ENCODE results near the gene CRYBA2.

Gene CRYBA2

DNA sequence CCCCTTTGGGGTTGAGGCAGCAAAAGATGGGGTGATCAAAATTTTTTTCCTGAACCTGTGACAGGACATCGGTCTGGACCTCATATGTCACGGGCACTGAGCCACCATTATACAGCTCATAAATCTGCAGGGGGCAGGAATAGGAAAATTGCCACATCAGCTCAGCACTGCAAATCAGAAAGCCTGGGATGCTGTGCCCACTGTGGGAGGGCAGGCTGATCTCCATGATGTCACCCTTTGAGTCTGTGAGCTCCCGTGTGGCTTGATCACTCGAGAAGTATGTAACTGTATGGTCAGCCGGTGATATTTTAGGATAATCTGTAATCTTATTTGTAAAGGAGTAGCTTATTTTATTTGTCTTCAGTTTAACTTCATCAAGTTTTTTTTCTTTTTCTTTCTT, 17.7 kb upstream of the CRYBA2 start:
- no CpG with 5 or more reads among the region's 5 CpGs for WGBS (ENCODE audit: insufficient coverage, insufficient read length)
- H3K27ac ChIP-seq (ENCODE audit: low read length) = no peak overlapping the region
- no peak overlapping the region for H3K4me3 ChIP-seq (ENCODE audit: low read length)
- H3K27me3 ChIP-seq (ENCODE audit: control insufficient read depth, insufficient read depth, low read length) = 0 out of 2 replicates have a peak, but pooled peaks cover 2% of the 10 kb centered on the region
- no peaks in the 10 kb centered on the region for H3K9me3 ChIP-seq (ENCODE audit: control insufficient read depth, insufficient read depth, low read length)
- no peaks in the 10 kb centered on the region for H3K4me1 ChIP-seq (ENCODE audit: control insufficient read depth, insufficient read depth, low read length)
- no peak for DNase-seq (ENCODE audit: low read depth, low spot score)
- no peaks in the 10 kb centered on the region for H3K36me3 ChIP-seq (ENCODE audit: control insufficient read depth, insufficient read depth, low read length)

DNA sequence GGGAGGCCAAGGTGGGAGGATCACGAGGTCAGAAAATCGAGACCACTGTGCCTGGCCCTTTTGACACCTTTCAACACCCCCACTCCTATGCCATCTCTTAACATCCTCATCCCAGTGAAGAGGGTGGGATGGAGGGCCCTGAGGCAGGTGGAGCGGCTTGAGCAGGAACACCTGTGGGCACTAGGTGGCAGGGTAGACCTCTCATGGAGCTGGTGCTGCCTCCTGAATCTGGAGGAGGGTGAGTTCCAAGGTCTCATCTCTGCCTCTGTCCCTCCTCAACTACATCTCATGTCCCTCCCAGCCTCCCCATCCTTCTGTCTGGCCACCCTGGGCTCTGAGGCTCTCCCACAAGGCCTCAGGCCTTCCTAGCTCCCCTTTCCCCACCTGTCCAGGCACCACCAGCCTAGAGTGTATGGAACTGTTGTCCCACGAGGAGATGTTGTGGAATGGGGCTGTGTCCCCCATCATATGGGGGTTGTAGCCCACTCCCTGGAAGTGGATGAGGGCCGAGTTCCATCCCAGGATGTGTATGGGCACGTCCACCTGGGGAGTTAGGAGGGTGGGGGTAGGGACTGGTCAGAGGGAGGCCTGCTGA, 17.0 kb upstream of the CRYBA2 start:
- no peaks in the 10 kb centered on the region for H3K36me3 ChIP-seq (ENCODE audit: control insufficient read depth, insufficient read depth, low read length)
- H3K9me3 ChIP-seq (ENCODE audit: control insufficient read depth, insufficient read depth, low read length) = no peaks in the 10 kb centered on the region
- H3K27me3 ChIP-seq (ENCODE audit: control insufficient read depth, insufficient read depth, low read length) = peaks cover 4% of the 10 kb centered on the region; the same call in 1 of the 2 replicates
- H3K27ac ChIP-seq (ENCODE audit: low read length) = no peak overlapping the region
- no peak overlapping the region for H3K4me3 ChIP-seq (ENCODE audit: low read length)
- DNase-seq (ENCODE audit: low read depth, low spot score) = no peak
- no peaks in the 10 kb centered on the region for H3K4me1 ChIP-seq (ENCODE audit: control insufficient read depth, insufficient read depth, low read length)
- no CpG with 5 or more reads among the region's 6 CpGs for WGBS (ENCODE audit: insufficient coverage, insufficient read length)

DNA sequence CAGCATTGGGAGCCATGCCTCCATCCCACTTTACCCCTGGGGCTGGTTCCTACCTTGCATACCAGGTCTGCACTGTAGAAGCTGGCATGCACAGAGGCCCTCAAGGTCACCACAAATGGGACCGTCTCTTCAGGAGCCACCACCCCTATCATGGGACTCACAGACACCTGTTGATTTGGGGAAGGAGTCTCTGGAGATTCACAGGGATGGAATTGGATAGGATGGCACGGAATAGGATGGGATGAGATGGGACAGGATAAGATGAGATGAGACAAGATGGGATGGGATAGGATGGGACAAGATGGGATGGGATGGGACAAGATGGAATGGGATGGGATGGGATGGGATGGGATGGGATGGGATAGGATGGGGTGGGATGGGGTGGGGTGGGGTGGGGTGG, 16.1 kb upstream of the CRYBA2 start:
- Histone ChIP-seq H3K36me3 (ENCODE audit: control insufficient read depth, insufficient read depth, low read length) (no peaks in the 10 kb centered on the region), H3K4me1 (ENCODE audit: control insufficient read depth, insufficient read depth, low read length) (no peaks in the 10 kb centered on the region), H3K9me3 (ENCODE audit: control insufficient read depth, insufficient read depth, low read length) (no peaks in the 10 kb centered on the region), H3K4me3 (ENCODE audit: low read length) (no peak overlapping the region), H3K27ac (ENCODE audit: low read length) (no peak overlapping the region), H3K27me3 (ENCODE audit: control insufficient read depth, insufficient read depth, low read length) (peaks cover 7% of the 10 kb centered on the region)
- WGBS (ENCODE audit: insufficient coverage, insufficient read length) = no CpG with 5 or more reads among the region's 2 CpGs
- no peak for DNase-seq (ENCODE audit: low read depth, low spot score)

DNA sequence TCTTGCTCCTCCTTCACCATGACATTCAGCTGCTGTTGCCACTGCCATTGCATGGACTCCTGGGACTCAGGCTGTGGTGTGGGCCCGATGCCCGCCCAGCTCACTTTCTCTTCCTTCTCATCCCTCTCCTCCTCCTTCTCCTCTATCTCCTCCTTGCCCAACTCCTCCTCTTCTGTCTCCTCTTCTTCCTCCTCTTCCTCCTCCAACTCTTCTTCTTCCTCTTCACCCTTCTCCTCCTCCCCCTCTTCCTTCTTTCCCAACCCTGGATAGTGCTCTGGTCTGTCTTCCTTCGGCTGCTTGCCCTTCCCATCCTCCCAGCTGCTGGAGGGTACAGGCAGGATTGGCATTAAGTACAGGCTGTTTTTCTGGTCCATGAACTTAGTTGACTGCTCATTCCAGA, 10.8 kb upstream of the CRYBA2 start:
- Histone ChIP-seq H3K27me3 (ENCODE audit: control insufficient read depth, insufficient read depth, low read length) (peaks cover 51% of the 10 kb centered on the region), H3K4me3 (ENCODE audit: low read length) (no peak overlapping the region)
- DNase-seq (ENCODE audit: low read depth, low spot score) = no peak

DNA sequence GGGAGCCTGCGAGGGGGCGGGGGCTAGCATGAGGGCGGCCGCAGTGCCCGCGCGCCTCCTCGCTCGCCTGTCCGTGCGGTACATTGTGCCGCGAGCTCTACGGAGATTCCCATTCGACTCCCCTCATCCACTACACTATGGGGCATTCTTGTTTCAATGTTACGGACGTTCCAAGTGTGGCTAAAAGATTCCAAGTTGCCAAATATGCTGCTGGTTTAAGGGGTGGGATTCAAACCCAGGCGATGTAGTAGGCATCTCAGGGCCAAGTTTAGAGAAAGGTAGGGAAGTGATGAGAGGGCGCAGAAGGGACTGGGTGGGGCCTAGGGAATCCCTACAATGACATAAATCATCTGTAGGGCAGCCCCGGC, 10.0 kb upstream of the CRYBA2 start:
- no peak overlapping the region for H3K27ac ChIP-seq (ENCODE audit: low read length)
- H3K4me1 ChIP-seq (ENCODE audit: control insufficient read depth, insufficient read depth, low read length) = peaks cover 7% of the 10 kb centered on the region; the same call in 1 of the 2 replicates
- no peak for DNase-seq (ENCODE audit: low read depth, low spot score)
- H3K27me3 ChIP-seq (ENCODE audit: control insufficient read depth, insufficient read depth, low read length) = peaks cover 57% of the 10 kb centered on the region
- no peaks in the 10 kb centered on the region for H3K36me3 ChIP-seq (ENCODE audit: control insufficient read depth, insufficient read depth, low read length)
- no peak overlapping the region for H3K4me3 ChIP-seq (ENCODE audit: low read length)
- no peaks in the 10 kb centered on the region for H3K9me3 ChIP-seq (ENCODE audit: control insufficient read depth, insufficient read depth, low read length)
- WGBS (ENCODE audit: insufficient coverage, insufficient read length) = no CpG with 5 or more reads among the region's 20 CpGs

More for the DNA sequence above, 10.8 kb upstream of the CRYBA2 start:
- H3K9me3 ChIP-seq (ENCODE audit: control insufficient read depth, insufficient read depth, low read length) = no peaks in the 10 kb centered on the region
- no peak overlapping the region for H3K27ac ChIP-seq (ENCODE audit: low read length)
- no CpG with 5 or more reads among the region's 3 CpGs for WGBS (ENCODE audit: insufficient coverage, insufficient read length)
- H3K36me3 ChIP-seq (ENCODE audit: control insufficient read depth, insufficient read depth, low read length) = no peaks in the 10 kb centered on the region
- H3K4me1 ChIP-seq (ENCODE audit: control insufficient read depth, insufficient read depth, low read length) = peaks cover 7% of the 10 kb centered on the region; the same call in 1 of the 2 replicates

DNA sequence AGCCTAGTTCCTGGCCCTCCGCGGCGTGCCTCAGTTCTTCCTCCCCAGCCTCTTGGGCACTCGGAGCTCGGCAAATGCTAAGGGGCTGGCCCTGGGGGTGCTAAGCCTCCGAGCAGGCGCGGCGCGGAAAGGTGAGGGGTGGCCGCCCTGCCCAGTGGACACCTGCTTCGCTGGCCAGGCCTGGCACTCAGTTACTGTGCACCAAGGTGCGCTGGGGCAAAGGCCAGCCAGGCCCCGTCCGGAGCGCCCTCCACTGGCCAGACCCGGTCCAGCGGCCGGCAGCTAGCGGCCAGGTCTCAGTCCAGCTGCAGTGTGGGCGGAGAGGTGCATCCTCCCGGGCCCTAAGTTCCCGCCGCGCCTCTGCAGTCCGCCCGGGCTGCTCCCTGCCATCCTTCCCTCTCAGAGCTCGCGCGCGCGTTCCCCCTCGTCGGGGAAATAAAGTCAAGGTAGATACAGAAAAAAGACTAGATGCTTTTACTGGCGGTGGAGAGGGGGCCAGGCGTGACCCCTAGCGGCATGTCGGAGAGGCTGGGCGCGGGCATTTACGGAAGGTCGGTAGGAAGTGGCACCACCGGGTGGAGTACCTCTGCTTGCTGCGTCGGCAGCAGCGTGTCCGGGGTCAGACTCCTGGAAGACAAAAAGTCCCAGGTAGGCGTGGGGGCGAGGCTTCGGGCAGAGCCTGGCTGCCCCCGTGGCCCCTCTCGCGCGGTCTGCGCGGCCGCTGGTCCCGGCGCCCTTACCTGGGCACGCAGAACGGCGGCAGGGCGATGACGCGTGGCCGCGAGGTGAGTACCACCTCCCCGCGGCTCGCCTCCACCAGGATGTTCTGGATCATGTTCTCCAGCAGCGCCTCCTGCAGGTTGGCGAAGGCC, 9.4 kb upstream of the CRYBA2 start:
- Histone ChIP-seq H3K9me3 (ENCODE audit: control insufficient read depth, insufficient read depth, low read length) (no peaks in the 10 kb centered on the region), H3K4me1 (ENCODE audit: control insufficient read depth, insufficient read depth, low read length) (peaks cover 7% of the 10 kb centered on the region; the same call in 1 of the 2 replicates), H3K4me3 (ENCODE audit: low read length) (peak overlapping the region; percentile 42; the same call in 1 of the 2 replicates), H3K27me3 (ENCODE audit: control insufficient read depth, insufficient read depth, low read length) (peaks cover 63% of the 10 kb centered on the region), H3K36me3 (ENCODE audit: control insufficient read depth, insufficient read depth, low read length) (no peaks in the 10 kb centered on the region), H3K27ac (ENCODE audit: low read length) (no peak overlapping the region)
- WGBS (ENCODE audit: insufficient coverage, insufficient read length) = no CpG with 5 or more reads among the region's 72 CpGs
- no peak for DNase-seq (ENCODE audit: low read depth, low spot score)

DNA sequence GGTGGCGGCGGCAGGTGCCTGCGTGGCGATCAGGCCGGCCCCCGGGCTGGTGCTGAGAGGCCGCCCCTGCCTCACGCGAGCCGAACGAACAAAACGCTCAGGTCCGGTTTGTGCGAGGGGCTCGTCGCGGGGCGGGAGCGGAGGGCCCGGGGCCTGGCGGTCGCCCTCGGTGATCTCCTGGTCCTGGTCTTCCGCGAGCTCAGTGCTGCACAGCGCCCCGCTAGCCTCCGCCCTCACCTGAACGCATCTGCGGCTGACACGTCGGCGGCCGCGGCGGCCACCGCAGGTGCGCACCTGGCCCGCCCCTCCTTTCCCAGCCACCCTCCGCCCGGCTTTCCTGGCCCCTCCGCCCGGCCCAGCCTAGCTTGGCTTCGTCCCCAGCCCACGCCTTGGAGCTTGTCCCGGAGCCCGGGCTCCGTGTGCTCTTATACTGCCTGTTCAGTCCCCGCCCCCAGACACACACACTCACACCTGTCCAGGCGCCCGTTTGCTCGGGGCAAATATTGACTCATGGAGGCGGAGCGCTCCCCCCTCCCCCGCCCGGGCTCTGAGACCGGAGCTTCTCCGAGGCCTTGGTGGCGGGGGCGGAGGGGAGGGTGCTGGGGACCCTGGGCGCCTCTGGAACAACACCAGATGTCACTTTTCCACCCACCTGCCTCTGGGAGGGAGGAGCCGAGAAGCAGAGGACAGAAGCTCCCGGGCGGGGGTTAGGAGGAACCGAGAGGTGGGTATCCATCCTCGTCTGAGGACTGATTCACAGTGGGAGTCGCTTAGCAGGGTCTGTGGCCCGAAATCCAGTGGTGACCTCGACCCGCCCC, 8.6 kb upstream of the CRYBA2 start:
- H3K36me3 ChIP-seq (ENCODE audit: control insufficient read depth, insufficient read depth, low read length) = no peaks in the 10 kb centered on the region
- H3K27me3 ChIP-seq (ENCODE audit: control insufficient read depth, insufficient read depth, low read length) = peaks cover 69% of the 10 kb centered on the region
- no peak overlapping the region for H3K27ac ChIP-seq (ENCODE audit: low read length)
- no CpG with 5 or more reads among the region's 70 CpGs for WGBS (ENCODE audit: insufficient coverage, insufficient read length)
- no peaks in the 10 kb centered on the region for H3K9me3 ChIP-seq (ENCODE audit: control insufficient read depth, insufficient read depth, low read length)
- H3K4me3 ChIP-seq (ENCODE audit: low read length) = no peak overlapping the region; the same call in 1 of the 2 replicates
- H3K4me1 ChIP-seq (ENCODE audit: control insufficient read depth, insufficient read depth, low read length) = peaks cover 7% of the 10 kb centered on the region; the same call in 1 of the 2 replicates
- no peak for DNase-seq (ENCODE audit: low read depth, low spot score)

DNA sequence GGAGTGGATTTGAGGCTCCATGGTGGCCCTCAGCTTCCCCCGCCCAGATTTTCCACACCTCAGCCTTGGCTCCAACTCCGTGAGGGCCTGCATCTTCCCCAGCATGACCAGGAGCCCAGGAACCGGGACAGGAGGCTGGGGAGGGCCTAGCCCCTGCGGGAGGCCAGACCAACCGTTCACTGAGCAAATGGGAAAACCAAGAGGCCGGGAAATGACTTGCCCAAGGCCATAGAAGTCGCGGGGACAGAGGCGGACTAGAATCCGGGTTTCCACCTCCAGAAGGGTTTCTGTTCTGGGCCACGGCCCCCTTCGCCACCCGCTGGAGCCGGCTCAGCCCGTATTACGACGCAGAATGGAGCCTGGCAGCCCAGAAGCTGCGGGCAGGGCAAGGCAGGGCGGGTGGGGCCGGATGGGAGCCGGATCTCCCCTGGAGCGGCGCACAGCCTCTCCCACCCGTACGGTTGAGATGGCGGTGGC, 7.9 kb upstream of the CRYBA2 start:
- no peak for DNase-seq (ENCODE audit: low read depth, low spot score)
- H3K36me3 ChIP-seq (ENCODE audit: control insufficient read depth, insufficient read depth, low read length) = no peaks in the 10 kb centered on the region
- no peak overlapping the region for H3K27ac ChIP-seq (ENCODE audit: low read length)
- H3K27me3 ChIP-seq (ENCODE audit: control insufficient read depth, insufficient read depth, low read length) = peaks cover 76% of the 10 kb centered on the region
- H3K4me3 ChIP-seq (ENCODE audit: low read length) = no peak overlapping the region
- peaks cover 9% of the 10 kb centered on the region; the same call in 1 of the 2 replicates for H3K4me1 ChIP-seq (ENCODE audit: control insufficient read depth, insufficient read depth, low read length)
- no peaks in the 10 kb centered on the region for H3K9me3 ChIP-seq (ENCODE audit: control insufficient read depth, insufficient read depth, low read length)
- WGBS (ENCODE audit: insufficient coverage, insufficient read length) = no CpG with 5 or more reads among the region's 26 CpGs

DNA sequence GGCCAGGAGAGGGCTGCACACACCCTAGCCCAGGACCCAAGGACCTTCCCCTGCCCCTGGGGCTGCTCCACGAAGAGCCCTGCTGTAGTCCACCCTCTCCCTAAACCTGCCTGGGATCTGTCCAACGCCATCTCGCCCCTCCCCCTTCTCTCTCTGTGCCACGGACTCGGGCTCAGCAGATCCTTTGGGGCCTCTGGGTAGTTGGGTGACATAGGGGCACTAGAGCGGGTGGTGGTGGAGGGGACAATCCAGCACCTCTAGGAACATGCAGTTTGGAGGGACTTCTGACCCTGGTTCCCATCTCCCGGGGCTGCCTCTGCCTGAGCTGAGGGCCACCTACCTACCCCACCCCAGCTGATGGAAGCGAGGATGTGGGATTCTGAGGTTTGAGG, 7.3 kb upstream of the CRYBA2 start:
- H3K4me3 ChIP-seq (ENCODE audit: low read length) = no peak overlapping the region
- H3K9me3 ChIP-seq (ENCODE audit: control insufficient read depth, insufficient read depth, low read length) = no peaks in the 10 kb centered on the region
- no peak overlapping the region for H3K27ac ChIP-seq (ENCODE audit: low read length)
- H3K4me1 ChIP-seq (ENCODE audit: control insufficient read depth, insufficient read depth, low read length) = peaks cover 9% of the 10 kb centered on the region; the same call in 1 of the 2 replicates
- H3K36me3 ChIP-seq (ENCODE audit: control insufficient read depth, insufficient read depth, low read length) = no peaks in the 10 kb centered on the region
- no CpG with 5 or more reads among the region's 8 CpGs for WGBS (ENCODE audit: insufficient coverage, insufficient read length)
- peaks cover 80% of the 10 kb centered on the region for H3K27me3 ChIP-seq (ENCODE audit: control insufficient read depth, insufficient read depth, low read length)
- DNase-seq (ENCODE audit: low read depth, low spot score) = no peak

Data from iPS DF 6.9 (cell line).